HG03439 (cell line): ENCODE results near the gene STIMATE.

ENCODE experiments used
- ATAC-seq: cut with Tn5 transposase; IDR thresholded peaks from one replicate; pipeline ENCODE4 v1.9.1; 2021; ENCODE audit warnings: mild to moderate bottlenecking, moderate library complexity; ENCODE audit not compliant: unreplicated experiment

The STIMATE gene

GRCh38 chr3:52824037-52824436 lies 73.3 kb downstream of the STIMATE start:
- no peak for ATAC-seq

- ATAC-seq: no peak
These were observed 75.0 kb downstream of the STIMATE start for GRCh38 chr3:52822363-52822762.

DNA sequence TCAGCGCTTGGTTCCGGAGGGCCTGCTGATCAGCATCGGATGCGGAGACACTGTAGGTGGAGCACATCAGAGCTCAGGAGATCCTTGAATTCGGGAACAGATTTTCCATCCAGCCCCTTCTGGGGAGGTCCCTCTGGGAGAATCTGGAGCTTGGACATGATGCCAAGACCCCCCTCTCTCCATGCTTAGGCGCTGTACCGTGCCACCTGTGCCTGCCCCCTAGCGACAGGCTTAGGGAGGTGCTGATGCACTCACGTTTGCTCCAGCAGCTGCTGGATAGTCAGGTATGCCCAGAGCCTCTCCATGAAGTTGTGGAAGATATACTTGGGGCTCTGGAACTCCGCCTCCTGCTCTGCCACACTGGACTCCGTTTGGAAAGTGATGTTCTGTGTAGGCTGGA lies 76.6 kb downstream of the STIMATE start:
- no peak for ATAC-seq

DNA sequence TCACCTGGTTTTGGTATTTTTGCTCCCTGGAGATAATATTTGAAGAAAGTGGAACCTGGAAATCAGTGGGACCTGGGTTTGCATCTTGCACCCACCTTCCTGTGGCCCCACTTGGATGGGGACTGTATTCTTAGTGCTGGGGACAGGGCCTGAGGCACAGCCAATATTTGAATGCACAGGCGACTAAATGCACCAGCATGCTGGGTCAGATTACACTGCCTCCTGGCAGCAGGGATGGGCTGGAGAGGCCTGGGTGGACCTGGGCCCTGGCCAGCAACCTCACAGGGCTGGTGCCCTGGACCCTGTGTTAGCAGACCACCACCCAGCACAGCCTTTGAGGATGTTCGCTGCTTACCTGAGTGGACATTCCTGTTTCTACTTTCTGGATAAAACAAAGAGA lies 77.4 kb downstream of the STIMATE start:
- no peak for ATAC-seq

GRCh38 chr3:52817860-52818259 lies 79.5 kb downstream of the STIMATE start:
- no peak for ATAC-seq

- no peak for ATAC-seq
These were observed 80.1 kb downstream of the STIMATE start for GRCh38 chr3:52817221-52817620.

DNA sequence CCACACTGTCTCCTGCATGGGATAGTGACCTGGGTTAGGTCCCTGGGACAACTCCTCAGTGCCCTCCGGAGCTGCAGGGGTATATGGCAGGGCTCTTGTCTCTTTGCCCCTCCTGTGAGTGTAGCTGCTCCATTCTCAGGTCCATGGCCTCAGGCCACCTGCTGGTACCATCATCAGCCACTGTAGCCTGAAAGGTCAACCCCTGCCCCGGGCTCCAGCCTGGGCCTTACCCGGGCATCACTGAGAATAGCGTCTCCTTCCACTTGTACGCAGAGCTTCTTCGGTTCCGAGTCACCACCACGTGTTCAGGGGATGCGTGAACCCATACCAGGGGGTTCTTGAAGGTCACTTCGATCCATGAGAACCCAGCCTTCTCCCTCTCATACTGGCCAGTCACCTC lies 80.7 kb downstream of the STIMATE start:
- no peak for ATAC-seq

GRCh38 chr3:52816199-52816598 lies 81.1 kb downstream of the STIMATE start:
- no peak for ATAC-seq

- no peak for ATAC-seq
These were observed 83.5 kb downstream of the STIMATE start for GRCh38 chr3:52813810-52814209.

DNA sequence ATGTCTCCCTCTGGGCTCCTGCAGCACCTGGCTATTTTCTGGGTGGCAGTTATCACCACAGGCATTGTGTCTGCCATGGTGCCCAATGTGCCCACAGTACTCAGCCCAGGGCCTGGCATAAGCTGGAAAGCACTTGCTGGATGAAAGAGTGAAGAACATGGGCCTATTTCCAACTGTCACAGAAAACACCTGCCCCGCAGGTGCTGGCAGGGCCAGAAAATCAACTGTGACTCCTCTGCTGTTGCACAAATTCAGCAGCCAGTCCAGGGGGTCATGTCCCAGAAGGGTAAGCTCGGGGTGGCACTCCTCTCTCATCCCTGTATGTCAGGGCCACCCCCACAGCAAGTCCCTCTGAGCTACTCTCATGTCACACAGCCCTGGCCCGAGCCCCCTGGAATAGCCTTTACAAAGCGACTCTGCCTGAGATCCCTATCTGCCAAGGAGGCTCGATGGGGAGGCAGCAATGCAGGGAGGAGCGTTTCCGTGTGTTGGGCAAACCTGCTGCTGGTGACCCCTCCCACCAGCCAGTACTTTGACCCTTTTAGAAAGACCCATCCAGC lies 85.8 kb downstream of the STIMATE start:
- ATAC-seq: no peak

DNA sequence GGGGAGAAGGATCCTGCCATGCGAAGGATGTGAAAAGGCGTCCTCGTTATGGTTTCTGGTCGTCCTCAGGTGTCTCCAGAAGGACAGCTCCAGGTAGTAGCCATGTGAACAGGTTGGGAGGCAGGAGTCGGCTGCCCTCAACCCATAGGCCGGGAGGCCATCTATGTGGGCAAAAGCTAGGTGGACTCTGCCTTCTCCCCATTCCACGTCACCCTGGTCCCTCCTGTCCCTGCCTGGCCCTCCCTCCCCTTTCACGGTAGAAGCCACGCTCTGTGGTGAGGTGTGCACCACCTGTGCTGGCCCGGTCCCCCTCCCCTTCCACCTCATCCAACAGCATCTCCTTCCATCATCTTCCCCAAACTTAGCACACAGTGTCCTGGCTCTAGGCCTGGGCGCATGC lies 86.4 kb downstream of the STIMATE start:
- ATAC-seq: no peak

DNA sequence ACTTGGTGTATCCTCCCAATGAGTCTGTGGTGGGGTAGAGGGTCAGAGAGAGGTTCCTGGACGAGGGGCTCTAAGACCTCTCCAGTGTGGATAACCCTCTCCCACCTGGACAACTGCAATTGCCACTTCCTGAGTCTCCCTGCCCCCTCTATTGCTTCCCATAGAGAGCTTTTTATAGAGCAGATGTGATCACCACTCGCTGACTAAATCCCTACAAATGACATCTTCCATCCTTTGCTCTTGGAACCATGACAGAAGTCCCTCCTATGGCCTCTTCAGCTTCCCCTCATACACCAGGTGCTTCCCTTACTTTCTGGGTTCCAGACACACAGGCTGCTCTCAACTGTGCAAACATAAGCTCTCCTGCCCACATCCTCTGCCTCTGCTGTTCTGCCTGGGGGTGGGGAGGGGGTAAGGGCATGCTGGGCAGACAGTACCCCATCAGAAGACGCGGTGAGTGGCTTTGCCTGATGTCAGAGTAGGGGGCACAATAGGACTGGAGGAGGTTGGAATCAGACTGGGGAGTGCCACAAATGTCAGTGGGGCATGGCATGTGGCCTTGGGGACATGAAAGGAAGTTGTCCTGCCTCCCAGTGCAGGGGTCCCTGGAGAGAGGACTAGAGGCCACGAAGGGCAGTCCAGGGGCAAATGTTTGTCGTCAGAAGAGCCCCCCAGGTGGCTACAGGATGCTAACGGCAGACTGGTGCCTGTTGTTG lies 87.5 kb downstream of the STIMATE start:
- no peak for ATAC-seq

GRCh38 chr3:52809149-52809548 lies 88.2 kb downstream of the STIMATE start:
- ATAC-seq: no peak

DNA sequence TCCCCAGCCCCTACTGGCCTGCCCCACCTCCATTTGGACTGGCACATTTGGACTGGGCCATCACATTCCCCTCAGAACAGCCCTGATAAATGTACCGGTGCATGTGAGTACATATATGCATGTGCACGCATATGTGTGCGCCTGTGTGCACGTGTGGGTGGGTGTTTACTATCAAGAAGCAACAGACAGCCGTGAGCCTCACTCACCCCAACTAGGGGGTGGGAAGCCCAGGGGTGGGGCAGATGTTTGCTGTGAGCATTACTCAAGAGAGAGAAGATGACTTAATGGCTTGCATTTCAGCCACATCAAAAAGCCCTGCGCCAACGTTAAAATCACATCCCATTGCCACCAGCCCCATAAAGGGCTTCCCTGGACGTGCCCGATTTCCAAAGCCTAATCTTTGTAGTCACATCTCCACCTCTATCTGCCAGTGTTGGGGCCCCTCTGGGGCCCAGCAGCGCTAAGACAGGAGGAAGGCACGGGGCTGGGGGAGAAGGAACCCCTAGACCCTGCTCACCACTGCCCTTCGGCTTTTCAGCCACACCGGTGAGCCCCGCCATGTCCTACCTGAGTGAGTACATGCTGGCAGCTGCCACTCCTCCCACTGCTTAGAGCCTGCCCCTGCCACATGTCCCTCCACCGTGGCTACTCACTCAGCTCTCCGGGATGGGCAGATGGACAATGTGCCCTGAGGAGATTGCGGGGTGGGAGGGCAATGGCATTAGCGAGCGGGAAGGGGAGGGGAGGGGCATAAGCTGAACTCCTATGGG lies 91.9 kb downstream of the STIMATE start:
- no peak for ATAC-seq

DNA sequence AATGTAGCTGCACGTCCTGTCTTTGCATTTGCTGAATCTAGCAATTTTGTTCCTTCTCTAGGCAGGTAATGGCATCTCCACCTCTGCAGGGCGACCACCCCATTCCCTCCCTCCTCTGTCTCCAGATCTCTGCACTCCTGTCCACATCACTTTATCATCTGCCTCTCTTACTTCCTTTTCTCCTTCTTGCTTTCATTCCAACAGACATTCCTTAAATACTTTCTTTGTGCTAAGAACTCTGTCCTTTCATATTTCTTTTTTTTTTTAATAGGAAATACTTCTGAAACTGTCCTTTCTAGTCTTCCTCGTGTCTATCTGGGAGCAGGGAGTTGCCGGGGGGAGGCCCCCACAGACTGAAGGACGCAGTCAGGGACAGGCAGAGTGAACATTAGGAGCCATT lies 95.5 kb downstream of the STIMATE start:
- no peak for ATAC-seq

GRCh38 chr3:52800079-52800478 lies 97.3 kb downstream of the STIMATE start:
- no peak for ATAC-seq

GRCh38 chr3:52798978-52799476 lies 98.3 kb downstream of the STIMATE start:
- no peak for ATAC-seq

GRCh38 chr3:52798376-52798977 lies 98.9 kb downstream of the STIMATE start:
- ATAC-seq: no peak

- no peak for ATAC-seq
These were observed 100.9 kb downstream of the STIMATE start for GRCh38 chr3:52796411-52796810.

DNA sequence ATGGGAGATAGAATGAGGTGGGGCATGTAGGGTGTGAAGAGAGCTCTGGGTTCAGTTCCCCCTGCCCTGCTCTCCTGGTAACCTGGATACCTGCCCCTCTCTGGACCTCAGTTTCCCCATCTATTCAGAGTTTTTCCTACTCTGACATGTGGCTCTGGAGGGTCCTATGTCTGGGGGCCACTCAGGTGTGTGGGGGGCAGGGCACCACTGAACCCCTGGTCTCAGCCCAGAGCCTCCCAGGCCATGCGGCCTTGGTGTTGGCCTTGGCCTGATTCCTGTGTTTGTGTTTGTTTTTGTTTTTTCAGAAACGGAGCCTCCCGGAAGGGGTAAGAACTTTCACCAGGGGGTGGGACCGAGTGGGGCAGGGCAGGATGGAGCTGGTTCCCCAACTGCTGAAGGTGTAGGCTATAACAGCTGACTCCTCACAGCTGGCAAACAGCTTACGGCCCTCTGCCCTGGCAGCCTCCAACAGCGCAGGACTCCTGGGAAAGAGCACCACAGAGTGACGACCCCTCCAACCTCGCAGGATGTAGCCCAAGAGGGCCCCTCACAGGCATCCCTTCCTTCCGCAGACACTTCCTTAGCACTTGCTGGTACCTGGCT lies 101.9 kb downstream of the STIMATE start:
- ATAC-seq: no peak

DNA sequence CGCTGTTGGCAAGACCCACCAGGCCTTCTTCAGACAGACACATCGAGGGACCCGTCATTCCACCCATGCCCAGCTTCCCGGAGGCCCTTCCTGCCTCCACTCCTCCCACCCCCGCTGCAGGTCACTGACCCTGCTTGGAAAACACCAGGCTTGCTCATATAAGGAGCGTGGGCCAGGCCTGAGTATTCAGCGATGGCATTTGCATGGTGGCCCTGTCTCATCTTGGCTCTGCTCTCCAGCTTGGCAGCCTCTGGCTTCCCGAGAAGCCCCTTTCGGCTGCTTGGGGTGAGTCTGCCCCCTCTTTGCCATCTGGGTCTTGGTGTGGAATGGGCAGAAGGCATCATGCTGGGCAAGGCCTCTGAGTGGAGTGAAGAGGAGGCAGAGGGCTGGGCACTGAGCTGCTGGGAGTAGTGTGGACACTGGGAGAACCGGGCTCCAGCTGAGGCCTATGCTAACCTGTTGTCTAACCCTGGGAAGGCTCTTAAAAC lies 102.7 kb downstream of the STIMATE start, which contains the start of gene ITIH3:
Gene ITIH3, plus strand, starts transcription at position 185 of the 488 bp plus-strand sequence. Its CDS starts 8 bp downstream, at position 193.
- ATAC-seq: no peak
